ENCODE data around the gene PRR20E.
"Not testable (repeated sequence)": the region's sequence is repeated elsewhere in the genome, so short reads cannot be mapped to it uniquely, and the experiment has no call there.

The PRR20E gene

GRCh38 chr13:57166897-57167296 is at the start of gene PRR20E:
Gene PRR20E (plus strand): TSS chr13:57167197. CDS start chr13:57167584, 387 bp downstream.
- not testable (repeated sequence) for DNase-seq

- DNase-seq = no peak
Observed at GRCh38 chr13:57123681-57124080, 43.3 kb upstream of the PRR20E start.

- no peak for DNase-seq
Observed at GRCh38 chr13:57128909-57129308, 38.1 kb upstream of the PRR20E start.

- no peak for DNase-seq
Observed at GRCh38 chr13:57136093-57136492, 30.9 kb upstream of the PRR20E start.

GRCh38 chr13:57137585-57137984 is 29.4 kb upstream of the PRR20E start:
- no peak for DNase-seq

DNA sequence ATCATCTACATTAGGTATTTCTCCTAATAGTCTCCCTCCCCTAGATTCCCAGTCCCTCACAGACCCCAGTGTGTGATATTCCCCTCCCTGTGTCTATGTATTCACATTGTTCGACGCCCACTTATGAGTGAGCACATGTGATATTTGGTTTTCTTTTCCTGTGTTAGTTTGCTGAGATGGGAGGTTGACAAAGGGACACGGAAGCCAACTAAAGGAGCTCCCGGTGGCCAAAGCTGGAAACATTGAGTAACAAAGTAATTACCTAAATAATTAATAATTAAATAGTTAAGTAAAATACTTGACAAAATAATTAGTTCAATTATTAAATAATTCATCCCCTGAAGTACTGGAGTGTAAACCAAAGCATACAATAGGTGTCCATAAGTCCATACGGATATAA is 28.0 kb upstream of the PRR20E start:
- DNase-seq = no peak

DNA sequence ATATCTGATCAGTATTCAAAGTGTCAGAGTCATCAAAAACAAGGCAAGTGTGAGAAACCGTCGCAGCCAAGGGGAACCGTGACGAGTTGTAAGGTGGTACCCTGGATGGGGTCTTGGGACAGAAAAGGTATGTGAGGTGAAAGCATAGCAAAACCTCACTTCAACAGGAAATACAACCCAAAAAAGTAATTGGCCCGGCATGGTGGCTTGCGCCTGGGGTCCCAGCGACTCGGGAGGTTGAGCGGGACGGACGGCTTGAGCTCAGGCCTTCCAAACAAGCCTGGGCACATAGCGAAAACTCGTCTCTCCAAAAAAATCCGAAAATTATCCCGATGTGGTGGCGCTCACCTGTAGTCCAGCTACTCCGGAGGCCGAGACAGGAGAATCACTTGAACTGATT is 27.2 kb upstream of the PRR20E start:
- not testable (repeated sequence) for DNase-seq

- DNase-seq = not testable (repeated sequence)
Observed at GRCh38 chr13:57140235-57140968, 26.6 kb upstream of the PRR20E start, which contains the start of gene PRR20A. Gene PRR20A (plus strand): TSS chr13:57140918. CDS start chr13:57141305, 387 bp downstream.

DNA sequence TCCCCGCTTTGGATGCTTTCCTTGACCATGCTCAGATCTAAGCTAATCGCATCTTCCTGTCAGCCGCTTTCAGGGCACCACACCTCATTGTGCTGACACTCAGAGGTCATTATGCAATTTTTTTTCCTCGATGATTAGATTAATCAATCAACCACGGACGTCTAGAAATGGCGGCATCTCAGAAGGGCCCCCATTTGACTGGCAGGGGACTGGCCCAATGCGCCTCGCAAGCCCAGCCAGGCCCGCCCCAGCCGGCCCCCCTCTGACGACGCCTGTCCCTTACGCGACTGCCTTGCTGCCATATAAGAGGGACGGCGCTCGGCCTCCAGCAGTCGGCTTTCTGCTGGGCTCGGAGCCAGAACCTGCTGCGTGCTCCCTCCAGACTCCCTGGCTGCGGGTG is 19.8 kb upstream of the PRR20E start, which contains the start of gene PRR20B:
PRR20B (plus strand) TSS at position 301 of the 400 bp plus-strand sequence. CDS start 387 bp downstream, outside the sequence.
- DNase-seq = not testable (repeated sequence)

DNA sequence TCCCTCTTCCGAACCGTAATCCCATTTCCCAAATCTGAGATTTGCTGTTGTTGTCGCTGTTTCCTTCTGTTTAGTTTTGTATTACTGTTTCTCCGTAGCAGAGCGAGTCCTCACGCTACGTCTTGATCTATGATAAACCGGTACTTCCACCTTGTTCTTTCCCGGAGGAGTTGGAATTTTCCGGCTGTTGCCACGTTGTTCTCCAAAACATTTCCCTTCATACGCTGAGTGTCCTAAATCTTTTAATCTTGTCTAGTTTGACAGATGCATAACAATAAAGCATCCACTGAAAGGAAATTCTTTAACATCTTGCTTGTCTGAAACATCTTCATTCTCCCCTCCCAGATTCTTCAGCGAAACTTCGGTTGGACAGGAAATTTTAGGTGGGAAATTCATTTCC is 18.9 kb upstream of the PRR20E start:
- not testable (repeated sequence) for DNase-seq

- DNase-seq = not testable (repeated sequence)
Observed at GRCh38 chr13:57153761-57154160, 13.2 kb upstream of the PRR20E start, which contains the start of gene PRR20C. Gene PRR20C (plus strand): TSS chr13:57154061. CDS start chr13:57154448, 387 bp downstream.

DNA sequence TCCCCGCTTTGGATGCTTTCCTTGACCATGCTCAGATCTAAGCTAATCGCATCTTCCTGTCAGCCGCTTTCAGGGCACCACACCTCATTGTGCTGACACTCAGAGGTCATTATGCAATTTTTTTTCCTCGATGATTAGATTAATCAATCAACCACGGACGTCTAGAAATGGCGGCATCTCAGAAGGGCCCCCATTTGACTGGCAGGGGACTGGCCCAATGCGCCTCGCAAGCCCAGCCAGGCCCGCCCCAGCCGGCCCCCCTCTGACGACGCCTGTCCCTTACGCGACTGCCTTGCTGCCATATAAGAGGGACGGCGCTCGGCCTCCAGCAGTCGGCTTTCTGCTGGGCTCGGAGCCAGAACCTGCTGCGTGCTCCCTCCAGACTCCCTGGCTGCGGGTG is 6.7 kb upstream of the PRR20E start, which contains the start of gene PRR20D:
PRR20D (plus strand) TSS at position 301 of the 400 bp plus-strand sequence. CDS start 387 bp downstream, outside the sequence.
- DNase-seq = not testable (repeated sequence)

DNA sequence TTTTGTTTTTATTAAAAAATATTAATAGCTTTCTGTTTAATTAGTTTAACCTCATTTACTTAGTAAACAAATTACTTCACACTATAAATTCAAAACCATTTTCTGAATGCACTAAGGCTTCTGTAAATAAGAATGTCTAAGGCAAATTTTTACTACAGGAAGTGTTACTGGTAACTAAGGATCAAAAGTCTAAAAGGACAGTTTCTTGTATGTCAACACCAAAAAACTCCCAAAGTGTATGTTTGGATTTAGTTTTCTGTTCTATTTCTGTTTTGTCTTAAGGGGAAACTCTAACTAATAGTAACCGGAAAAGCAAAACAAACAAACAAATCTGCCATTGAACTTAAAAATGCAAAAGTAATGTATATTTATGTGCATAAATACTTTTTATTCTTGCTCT is 24.7 kb downstream of the PRR20E start:
- DNase-seq = no peak

DNA sequence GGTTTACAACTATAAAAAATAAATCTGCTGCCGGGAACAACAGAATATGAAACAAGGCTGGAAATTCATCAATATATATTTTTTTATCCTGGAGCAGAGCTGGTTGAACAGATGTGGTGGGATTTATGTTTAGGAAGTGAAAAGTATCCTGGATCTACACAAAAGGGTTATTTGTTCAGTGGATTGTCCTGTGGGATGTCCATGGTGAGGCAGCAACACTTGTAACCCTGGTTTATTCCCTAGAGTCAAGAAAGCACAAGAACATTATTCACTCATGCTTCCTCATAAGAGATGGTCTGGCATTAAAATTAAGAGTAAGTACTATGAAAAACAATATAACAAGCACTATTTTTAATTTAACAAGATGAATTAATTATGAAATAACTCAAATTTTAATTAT is 46.0 kb downstream of the PRR20E start:
- no peak for DNase-seq
